Inflammatory macrophage (primary cell): ENCODE results near the gene CAPS.

Experiments
- DNase-seq, 2 donors: peaks; one replicate each; pipeline ENCODE4 v3.0.0-alpha.2; 2020 to 2022

Gene CAPS

GRCh38 chr19:5935473-5936291, 21.6 kb downstream of the CAPS start:
- no peak for DNase-seq

- no peak for DNase-seq
Measured at GRCh38 chr19:5936292-5936592, 22.2 kb downstream of the CAPS start.

- no peak for DNase-seq
Measured at GRCh38 chr19:5937550-5937949, 23.5 kb downstream of the CAPS start.

- DNase-seq: no peak
Measured at GRCh38 chr19:5940260-5941208, 26.5 kb downstream of the CAPS start.

- DNase-seq: no peak
Measured at GRCh38 chr19:5941673-5942072, 27.6 kb downstream of the CAPS start.

- no peak for DNase-seq
Measured at GRCh38 chr19:5943045-5943444, 29.0 kb downstream of the CAPS start.

GRCh38 chr19:5943623-5944022, 29.6 kb downstream of the CAPS start:
- DNase-seq: peak in 1 of 2 donors; percentile 28

GRCh38 chr19:5947435-5947834, 33.4 kb downstream of the CAPS start:
- peak; percentile 92 to 94 for DNase-seq

- no peak for DNase-seq
Measured at GRCh38 chr19:5948752-5949564, 34.9 kb downstream of the CAPS start.

- no peak for DNase-seq
Measured at GRCh38 chr19:5949792-5950305, 35.8 kb downstream of the CAPS start.

GRCh38 chr19:5950741-5951140, 36.7 kb downstream of the CAPS start:
- no peak for DNase-seq

- DNase-seq: peak; percentile 31 to 60
Measured at GRCh38 chr19:5951338-5951861, 37.3 kb downstream of the CAPS start.

- no peak for DNase-seq
Measured at GRCh38 chr19:5952193-5953029, 38.4 kb downstream of the CAPS start.

GRCh38 chr19:5953030-5953589, 39.1 kb downstream of the CAPS start:
- peak in 1 of 2 donors; percentile 16 for DNase-seq

GRCh38 chr19:5953680-5954213, 39.7 kb downstream of the CAPS start:
- DNase-seq: peak; percentile 44 to 63

- DNase-seq: no peak
Measured at GRCh38 chr19:5954293-5954692, 40.2 kb downstream of the CAPS start.

- no peak for DNase-seq
Measured at GRCh38 chr19:5955636-5955935, 41.5 kb downstream of the CAPS start.

GRCh38 chr19:5956323-5956722, 42.3 kb downstream of the CAPS start:
- DNase-seq: no peak

GRCh38 chr19:5956728-5957127, 42.7 kb downstream of the CAPS start:
- DNase-seq: no peak

- no peak for DNase-seq
Measured at GRCh38 chr19:5957170-5957569, 43.1 kb downstream of the CAPS start.
